PFSK-1 (cell line): ENCODE data around the gene DSTN.

Experiments
- FOXP2 ChIP-seq: optimal IDR thresholded peaks from 2 replicates; pipeline ENCODE3; 2011; ENCODE audit warnings: borderline replicate concordance, control low read depth, inconsistent platforms; ENCODE audit not compliant: insufficient read depth; ENCODE audit errors: extremely low read length, extremely low read depth
- POLR2AphosphoS5 ChIP-seq: IDR thresholded peaks from 2 replicates; pipeline ENCODE4 v1.6.1; 2012; ENCODE audit warnings: low read depth, mild to moderate bottlenecking, control low read depth, low read length, moderate library complexity
- SIN3A ChIP-seq: IDR thresholded peaks from 2 replicates; pipeline ENCODE4 v1.6.1; 2012; ENCODE audit warnings: mild to moderate bottlenecking, low read length, moderate library complexity, borderline replicate concordance; ENCODE audit not compliant: insufficient read depth
- TAF1 ChIP-seq: IDR thresholded peaks from 2 replicates; pipeline ENCODE4 v1.6.1; 2012; ENCODE audit warnings: low read length, control low read depth, borderline replicate concordance; ENCODE audit not compliant: insufficient read depth
- TF ChIP-seq, protein P1 (sequence below), 2 experiments: IDR thresholded peaks; 2 replicates each; pipeline versions ENCODE4 v1.6.1 to v1.8.0; 2011 to 2012; ENCODE audit warnings: low read depth in 2 of 2, low read length in 2 of 2, control low read depth in 1 of 2, inconsistent platforms in 1 of 2, mild to moderate bottlenecking in 1 of 2, moderate library complexity in 1 of 2; ENCODE audit not compliant: insufficient read depth in 1 of 2

DSTN gene

DNA sequence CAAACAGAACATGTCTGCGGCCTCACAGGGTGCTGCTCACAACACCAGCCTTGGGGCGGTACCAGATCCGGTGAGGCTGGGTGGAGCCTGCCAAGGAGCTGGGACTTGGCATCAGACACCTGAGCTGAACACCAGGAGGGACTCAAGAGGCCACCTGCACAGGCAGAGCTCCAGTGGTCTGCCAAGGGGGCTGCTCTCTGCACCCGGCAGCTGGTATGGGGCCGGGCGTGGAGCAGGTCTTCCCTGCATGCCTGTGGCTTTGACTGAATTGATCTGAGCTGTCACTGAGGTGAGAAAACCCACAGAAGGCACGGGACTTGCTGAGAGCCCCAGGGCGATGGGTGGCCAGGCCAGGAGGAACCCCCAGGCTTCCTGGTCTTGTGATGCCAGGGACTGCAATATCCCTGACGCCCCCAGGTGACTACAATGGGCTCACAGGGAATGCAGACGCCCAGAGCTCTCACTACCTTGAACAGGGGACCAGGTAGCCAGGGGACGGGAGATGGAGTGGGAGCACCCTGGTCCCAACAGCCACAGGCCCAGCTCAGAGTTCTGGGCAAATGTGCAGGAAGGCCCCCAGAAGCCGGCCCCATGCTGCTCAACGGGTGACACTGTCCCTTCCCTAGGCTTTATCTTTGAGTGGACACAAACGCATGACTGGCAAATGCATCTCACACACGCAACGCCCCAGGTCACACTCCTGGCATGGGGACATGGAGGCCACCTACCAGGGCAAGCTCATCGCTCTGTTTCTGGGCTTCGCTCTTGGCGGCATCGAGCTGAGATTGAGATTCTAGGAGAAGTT lies 48.2 kb downstream of the DSTN start:
- TF ChIP-seq, protein P1, sequence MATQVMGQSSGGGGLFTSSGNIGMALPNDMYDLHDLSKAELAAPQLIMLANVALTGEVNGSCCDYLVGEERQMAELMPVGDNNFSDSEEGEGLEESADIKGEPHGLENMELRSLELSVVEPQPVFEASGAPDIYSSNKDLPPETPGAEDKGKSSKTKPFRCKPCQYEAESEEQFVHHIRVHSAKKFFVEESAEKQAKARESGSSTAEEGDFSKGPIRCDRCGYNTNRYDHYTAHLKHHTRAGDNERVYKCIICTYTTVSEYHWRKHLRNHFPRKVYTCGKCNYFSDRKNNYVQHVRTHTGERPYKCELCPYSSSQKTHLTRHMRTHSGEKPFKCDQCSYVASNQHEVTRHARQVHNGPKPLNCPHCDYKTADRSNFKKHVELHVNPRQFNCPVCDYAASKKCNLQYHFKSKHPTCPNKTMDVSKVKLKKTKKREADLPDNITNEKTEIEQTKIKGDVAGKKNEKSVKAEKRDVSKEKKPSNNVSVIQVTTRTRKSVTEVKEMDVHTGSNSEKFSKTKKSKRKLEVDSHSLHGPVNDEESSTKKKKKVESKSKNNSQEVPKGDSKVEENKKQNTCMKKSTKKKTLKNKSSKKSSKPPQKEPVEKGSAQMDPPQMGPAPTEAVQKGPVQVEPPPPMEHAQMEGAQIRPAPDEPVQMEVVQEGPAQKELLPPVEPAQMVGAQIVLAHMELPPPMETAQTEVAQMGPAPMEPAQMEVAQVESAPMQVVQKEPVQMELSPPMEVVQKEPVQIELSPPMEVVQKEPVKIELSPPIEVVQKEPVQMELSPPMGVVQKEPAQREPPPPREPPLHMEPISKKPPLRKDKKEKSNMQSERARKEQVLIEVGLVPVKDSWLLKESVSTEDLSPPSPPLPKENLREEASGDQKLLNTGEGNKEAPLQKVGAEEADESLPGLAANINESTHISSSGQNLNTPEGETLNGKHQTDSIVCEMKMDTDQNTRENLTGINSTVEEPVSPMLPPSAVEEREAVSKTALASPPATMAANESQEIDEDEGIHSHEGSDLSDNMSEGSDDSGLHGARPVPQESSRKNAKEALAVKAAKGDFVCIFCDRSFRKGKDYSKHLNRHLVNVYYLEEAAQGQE (IDR thresholded peaks at IDR 0.05; ENCODE audit: insufficient read depth in 1 of 2, low read depth in 2 of 2, low read length in 2 of 2): no peak
- TF ChIP-seq POLR2AphosphoS5 (no peak), TAF1 (no peak), SIN3A (no peak), FOXP2 (no peak)

DNA sequence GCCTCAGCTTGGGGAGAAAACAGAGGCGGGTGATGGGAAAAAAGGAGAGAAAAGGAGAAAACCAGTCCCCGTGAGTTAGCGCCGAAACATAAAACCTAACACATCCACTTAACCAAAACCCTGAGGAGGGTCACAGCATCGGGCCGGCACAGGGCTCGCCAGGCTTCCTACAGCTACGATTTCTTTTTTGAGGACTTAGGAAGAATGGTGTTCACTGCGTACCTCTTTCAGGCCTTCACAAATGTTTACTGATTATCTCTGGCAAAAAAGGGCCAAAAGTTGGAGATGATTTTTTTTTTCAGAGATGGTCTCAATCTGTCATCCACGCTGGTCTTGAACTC lies 48.8 kb downstream of the DSTN start:
- TF ChIP-seq, protein P1 (IDR thresholded peaks at IDR 0.05; ENCODE audit: insufficient read depth in 1 of 2, low read depth in 2 of 2, low read length in 2 of 2): no peak
- TF ChIP-seq FOXP2: no peak
- TF ChIP-seq TAF1: no peak
- no peak for TF ChIP-seq POLR2AphosphoS5
- TF ChIP-seq SIN3A: no peak

DNA sequence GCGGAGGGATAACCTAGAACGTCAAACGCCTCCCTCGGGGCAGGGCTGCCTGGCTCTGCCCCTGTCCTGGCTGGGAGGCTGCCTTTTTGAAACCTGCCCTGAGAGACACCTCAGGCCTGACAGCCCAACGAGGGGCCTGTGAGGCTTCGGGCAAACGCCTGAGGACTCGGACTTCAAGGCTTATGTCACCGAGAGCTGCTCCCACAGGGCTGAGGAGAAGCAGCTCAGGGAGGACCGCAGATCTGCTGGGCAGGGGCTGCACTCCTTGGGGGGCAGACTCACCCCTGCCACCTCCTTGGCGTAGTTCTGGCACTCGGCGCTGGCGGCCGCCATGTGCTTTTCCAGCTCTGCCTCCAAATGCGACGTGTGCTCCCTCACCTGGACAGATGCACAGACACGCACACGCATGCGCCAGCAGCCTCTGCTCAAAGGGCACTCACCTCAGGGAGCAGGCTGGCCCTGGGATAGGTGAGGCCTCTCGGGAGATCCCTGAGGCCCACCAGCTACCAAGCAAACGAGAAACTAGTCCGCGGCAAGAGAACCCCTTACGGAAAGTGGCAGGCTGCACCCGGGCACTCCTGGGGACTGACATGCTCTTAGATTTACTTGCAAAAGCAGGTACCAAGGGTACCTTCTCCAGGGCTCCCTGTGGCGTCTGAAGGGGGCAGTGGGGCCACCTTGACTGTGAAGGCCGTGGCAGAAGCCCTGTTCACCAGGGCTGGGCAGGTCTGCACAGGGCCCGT lies 49.6 kb downstream of the DSTN start:
- TF ChIP-seq SIN3A (no peak), TAF1 (no peak), POLR2AphosphoS5 (no peak), FOXP2 (no peak)
- TF ChIP-seq, protein P1 (IDR thresholded peaks at IDR 0.05; ENCODE audit: insufficient read depth in 1 of 2, low read depth in 2 of 2, low read length in 2 of 2): no peak

DNA sequence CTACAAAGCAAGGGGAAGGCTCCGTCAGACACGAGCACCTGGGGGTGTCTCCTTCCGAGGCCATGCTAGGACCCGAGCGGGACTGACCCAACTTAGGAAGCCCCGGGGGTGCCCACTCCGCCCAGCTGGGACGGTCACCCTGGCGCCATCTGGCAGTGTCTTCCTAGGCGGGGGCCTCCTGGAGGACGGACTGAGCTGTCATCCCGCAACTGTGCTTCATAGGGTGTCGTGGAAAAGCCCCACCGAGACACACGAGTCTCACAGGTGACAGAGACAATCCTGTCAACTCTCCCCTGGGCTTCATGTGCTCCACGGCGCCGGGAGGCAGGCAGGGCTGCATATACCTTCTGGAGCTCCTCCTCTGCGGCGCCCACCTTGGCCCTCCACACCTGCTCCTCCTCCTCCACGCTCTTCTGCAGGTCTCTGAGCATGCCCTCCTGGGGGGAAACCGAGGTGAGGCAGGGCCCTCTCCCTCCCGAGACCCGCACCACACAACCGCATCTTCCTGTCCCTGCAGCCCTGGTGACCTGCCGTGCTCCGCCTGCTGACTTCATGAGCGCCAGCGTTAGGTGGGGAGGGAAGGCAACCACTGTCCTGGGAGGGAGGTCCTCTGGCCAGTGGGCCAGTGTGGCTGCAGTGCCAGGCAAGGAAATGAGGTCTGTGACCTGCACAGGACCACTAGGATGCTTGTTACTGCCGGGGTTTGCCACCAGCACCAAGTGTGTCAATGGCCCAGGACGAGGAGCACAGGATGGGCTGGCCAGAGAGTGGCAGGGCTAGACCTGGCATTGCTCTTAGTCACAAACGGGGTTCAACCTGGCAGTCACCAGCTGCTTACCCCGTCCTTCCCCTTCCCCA lies 50.7 kb downstream of the DSTN start:
- TF ChIP-seq, protein P1 (IDR thresholded peaks at IDR 0.05; ENCODE audit: insufficient read depth in 1 of 2, low read depth in 2 of 2, low read length in 2 of 2): no peak
- no peak for TF ChIP-seq SIN3A
- no peak for TF ChIP-seq FOXP2
- no peak for TF ChIP-seq POLR2AphosphoS5
- no peak for TF ChIP-seq TAF1
